H1 (cell line): ENCODE data around the gene MYH16.

Experiments used
- EGR1 ChIP-seq: IDR thresholded peaks from 2 replicates; pipeline ENCODE4 v1.6.1; 2011; ENCODE audit warnings: low read depth, low read length, borderline replicate concordance
- POLR2A ChIP-seq, 2 experiments: IDR thresholded peaks; 1 replicate in 1 of 2; 2 replicates in 1 of 2; pipeline ENCODE4 v1.6.1; 2011; ENCODE audit warnings: low read depth in 2 of 2, low read length in 2 of 2, mild to moderate bottlenecking in 2 of 2; ENCODE audit errors: control extremely low read depth in 1 of 2
- POLR2AphosphoS5 ChIP-seq: IDR thresholded peaks from 2 replicates; pipeline ENCODE4 v1.6.1; 2011; ENCODE audit warnings: low read depth, low read length
- SP1 ChIP-seq: IDR thresholded peaks from 2 replicates; pipeline ENCODE4 v1.6.1; 2011; ENCODE audit warnings: low read depth, low read length
- YY1 ChIP-seq: IDR thresholded peaks from 2 replicates; pipeline ENCODE4 v1.6.1; 2011; ENCODE audit warnings: low read depth, mild to moderate bottlenecking, low read length
- TF ChIP-seq, protein P1 (sequence below), 3 experiments: IDR thresholded peaks; 1 replicate in 2 of 3; 2 replicates in 1 of 3; pipeline versions ENCODE4 v1.5.1 to v1.6.1; 2011; ENCODE audit warnings: low read length in 3 of 3, mild to moderate bottlenecking in 3 of 3, inconsistent platforms in 2 of 3, low read depth in 1 of 3, moderate library complexity in 1 of 3; ENCODE audit not compliant: insufficient read depth in 1 of 3; ENCODE audit errors: control extremely low read depth in 1 of 3
- TF ChIP-seq, protein P2 (sequence below): IDR thresholded peaks from 2 replicates; pipeline ENCODE4 v1.6.1; 2012; ENCODE audit warnings: low read length, inconsistent platforms

DNA sequence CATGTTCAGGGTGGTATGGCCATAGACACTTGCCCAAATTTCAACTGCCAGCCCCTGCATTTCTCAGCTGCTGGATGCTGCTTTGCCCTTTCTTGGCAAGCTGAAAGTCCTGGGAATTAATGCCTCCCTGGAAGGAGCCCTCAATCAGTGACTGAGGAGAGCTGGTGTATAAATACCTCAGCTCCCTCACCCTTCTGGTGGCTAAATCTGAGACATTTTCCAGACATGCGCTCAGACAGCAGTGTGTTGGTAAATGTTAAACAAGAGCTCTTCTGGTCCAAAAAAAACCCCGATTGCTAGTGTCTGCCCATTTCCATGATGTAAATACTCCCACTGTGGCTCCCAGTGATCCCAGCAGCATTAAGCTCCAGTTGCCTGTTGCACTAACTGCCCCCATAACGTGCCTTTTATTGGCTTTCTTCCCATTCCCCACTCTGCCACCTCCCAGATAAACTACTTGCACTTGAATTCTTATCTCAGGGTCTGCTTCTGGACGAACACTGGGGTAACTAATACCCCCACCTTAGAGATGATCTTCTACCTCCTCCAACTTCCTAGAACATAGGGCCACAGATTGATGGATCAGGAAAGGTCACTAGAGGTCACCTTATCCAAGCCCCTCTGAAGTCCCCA is 6.7 kb upstream of the MYH16 start:
- TF ChIP-seq YY1 (no peak), EGR1 (no peak), POLR2A (IDR thresholded peaks at IDR 0.05; ENCODE audit: control extremely low read depth in 1 of 2, low read depth in 2 of 2, low read length in 2 of 2) (no peak), POLR2AphosphoS5 (no peak), SP1 (no peak)
- TF ChIP-seq, protein P1, sequence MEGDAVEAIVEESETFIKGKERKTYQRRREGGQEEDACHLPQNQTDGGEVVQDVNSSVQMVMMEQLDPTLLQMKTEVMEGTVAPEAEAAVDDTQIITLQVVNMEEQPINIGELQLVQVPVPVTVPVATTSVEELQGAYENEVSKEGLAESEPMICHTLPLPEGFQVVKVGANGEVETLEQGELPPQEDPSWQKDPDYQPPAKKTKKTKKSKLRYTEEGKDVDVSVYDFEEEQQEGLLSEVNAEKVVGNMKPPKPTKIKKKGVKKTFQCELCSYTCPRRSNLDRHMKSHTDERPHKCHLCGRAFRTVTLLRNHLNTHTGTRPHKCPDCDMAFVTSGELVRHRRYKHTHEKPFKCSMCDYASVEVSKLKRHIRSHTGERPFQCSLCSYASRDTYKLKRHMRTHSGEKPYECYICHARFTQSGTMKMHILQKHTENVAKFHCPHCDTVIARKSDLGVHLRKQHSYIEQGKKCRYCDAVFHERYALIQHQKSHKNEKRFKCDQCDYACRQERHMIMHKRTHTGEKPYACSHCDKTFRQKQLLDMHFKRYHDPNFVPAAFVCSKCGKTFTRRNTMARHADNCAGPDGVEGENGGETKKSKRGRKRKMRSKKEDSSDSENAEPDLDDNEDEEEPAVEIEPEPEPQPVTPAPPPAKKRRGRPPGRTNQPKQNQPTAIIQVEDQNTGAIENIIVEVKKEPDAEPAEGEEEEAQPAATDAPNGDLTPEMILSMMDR (IDR thresholded peaks at IDR 0.05; ENCODE audit: control extremely low read depth in 1 of 3, insufficient read depth in 1 of 3, low read depth in 1 of 3, low read length in 3 of 3) = no peak
- TF ChIP-seq, protein P2, sequence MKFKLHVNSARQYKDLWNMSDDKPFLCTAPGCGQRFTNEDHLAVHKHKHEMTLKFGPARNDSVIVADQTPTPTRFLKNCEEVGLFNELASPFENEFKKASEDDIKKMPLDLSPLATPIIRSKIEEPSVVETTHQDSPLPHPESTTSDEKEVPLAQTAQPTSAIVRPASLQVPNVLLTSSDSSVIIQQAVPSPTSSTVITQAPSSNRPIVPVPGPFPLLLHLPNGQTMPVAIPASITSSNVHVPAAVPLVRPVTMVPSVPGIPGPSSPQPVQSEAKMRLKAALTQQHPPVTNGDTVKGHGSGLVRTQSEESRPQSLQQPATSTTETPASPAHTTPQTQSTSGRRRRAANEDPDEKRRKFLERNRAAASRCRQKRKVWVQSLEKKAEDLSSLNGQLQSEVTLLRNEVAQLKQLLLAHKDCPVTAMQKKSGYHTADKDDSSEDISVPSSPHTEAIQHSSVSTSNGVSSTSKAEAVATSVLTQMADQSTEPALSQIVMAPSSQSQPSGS = no peak
